IMR-90 (cell line): ENCODE measurements around the gene OPA3.

ENCODE experiments used
- BHLHE40 ChIP-seq: fragments of 150-350 bp; IDR thresholded peaks from 2 replicates; pipeline ENCODE4 v1.6.1; 2016; ENCODE audit warnings: mild to moderate bottlenecking, low read depth, low read length
- CEBPB ChIP-seq: IDR thresholded peaks from 2 replicates; pipeline ENCODE4 v1.6.1; 2012; ENCODE audit warnings: low read depth, low read length, improper control_type of control experiment
- FOS ChIP-seq: fragments of 150-350 bp; IDR thresholded peaks from 2 replicates; pipeline ENCODE4 v1.6.1; 2016; ENCODE audit warnings: low read depth, low read length
- MXI1 ChIP-seq: IDR thresholded peaks from 2 replicates; pipeline ENCODE4 v1.6.1; 2012; ENCODE audit warnings: low read depth, mild to moderate bottlenecking, low read length, moderate library complexity, borderline replicate concordance
- POLR2A ChIP-seq: IDR thresholded peaks from 2 replicates; pipeline ENCODE4 v1.6.1; 2012; ENCODE audit warnings: mild to moderate bottlenecking, low read depth, low read length
- RAD21 ChIP-seq: IDR thresholded peaks from 2 replicates; pipeline ENCODE4 v1.6.1; 2012; ENCODE audit warnings: low read length, improper control_type of control experiment
- RFX5 ChIP-seq: IDR thresholded peaks from 2 replicates; pipeline ENCODE4 v1.8.0; 2012; ENCODE audit warnings: low read depth, mild to moderate bottlenecking, low read length, moderate library complexity
- SMC3 ChIP-seq: fragments of 150-350 bp; IDR thresholded peaks from 2 replicates; pipeline ENCODE4 v1.6.1; 2016; ENCODE audit warnings: low read depth, mild to moderate bottlenecking, antibody characterized with exemption, low read length, moderate library complexity
- TF ChIP-seq, protein P1 (sequence below): conservative IDR thresholded peaks from 2 replicates; pipeline ENCODE4 v1.5.1; 2012; ENCODE audit warnings: mild to moderate bottlenecking, low read depth, low read length, improper control_type of control experiment
- TF ChIP-seq, protein P2 (sequence below): fragments of 150-350 bp; IDR thresholded peaks from 2 replicates; pipeline ENCODE4 v1.6.1; 2017; ENCODE audit warnings: mild to moderate bottlenecking, antibody characterized with exemption, low read length, low read depth
- TF ChIP-seq, protein P3 (sequence below): fragments of 150-350 bp; IDR thresholded peaks from 2 replicates; pipeline ENCODE4 v1.6.1; 2016; ENCODE audit warnings: low read depth, mild to moderate bottlenecking, low read length, moderate library complexity, borderline replicate concordance

DNA sequence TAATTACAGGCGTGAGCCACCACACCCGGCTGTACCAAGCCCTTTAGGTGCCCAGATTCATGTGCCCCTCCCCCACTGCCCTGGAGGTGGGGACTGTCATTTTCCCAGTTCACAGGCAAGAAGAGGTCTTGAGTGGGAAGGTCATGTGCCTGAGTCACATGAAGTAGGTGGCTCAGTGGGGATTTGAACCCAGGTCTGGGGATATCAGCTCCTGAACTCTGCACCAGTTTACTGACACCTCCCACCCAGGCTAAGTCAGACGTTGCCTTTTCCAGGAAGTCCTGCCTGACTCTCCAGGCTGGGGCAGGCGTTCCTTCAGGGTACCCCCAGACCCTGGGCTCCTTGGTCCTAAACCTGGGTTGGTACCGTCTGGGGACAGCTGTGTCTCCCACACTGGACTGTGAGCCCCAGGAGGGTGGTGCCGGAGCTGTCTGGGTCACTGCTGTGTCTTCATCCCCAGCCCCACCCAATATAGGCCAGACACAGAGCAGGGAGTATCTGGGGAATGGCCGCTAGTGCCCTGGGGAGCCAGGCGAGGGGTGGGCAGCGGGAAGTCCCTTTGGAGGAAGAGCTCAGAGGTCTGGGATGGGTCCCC lies 68.7 kb downstream of the OPA3 start:
- TF ChIP-seq, protein P1, sequence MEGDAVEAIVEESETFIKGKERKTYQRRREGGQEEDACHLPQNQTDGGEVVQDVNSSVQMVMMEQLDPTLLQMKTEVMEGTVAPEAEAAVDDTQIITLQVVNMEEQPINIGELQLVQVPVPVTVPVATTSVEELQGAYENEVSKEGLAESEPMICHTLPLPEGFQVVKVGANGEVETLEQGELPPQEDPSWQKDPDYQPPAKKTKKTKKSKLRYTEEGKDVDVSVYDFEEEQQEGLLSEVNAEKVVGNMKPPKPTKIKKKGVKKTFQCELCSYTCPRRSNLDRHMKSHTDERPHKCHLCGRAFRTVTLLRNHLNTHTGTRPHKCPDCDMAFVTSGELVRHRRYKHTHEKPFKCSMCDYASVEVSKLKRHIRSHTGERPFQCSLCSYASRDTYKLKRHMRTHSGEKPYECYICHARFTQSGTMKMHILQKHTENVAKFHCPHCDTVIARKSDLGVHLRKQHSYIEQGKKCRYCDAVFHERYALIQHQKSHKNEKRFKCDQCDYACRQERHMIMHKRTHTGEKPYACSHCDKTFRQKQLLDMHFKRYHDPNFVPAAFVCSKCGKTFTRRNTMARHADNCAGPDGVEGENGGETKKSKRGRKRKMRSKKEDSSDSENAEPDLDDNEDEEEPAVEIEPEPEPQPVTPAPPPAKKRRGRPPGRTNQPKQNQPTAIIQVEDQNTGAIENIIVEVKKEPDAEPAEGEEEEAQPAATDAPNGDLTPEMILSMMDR = no peak
- TF ChIP-seq BHLHE40 (no peak), CEBPB (no peak), MXI1 (no peak), POLR2A (no peak), RFX5 (no peak), SMC3 (no peak), FOS (no peak), RAD21 (no peak)
- TF ChIP-seq, protein P2, sequence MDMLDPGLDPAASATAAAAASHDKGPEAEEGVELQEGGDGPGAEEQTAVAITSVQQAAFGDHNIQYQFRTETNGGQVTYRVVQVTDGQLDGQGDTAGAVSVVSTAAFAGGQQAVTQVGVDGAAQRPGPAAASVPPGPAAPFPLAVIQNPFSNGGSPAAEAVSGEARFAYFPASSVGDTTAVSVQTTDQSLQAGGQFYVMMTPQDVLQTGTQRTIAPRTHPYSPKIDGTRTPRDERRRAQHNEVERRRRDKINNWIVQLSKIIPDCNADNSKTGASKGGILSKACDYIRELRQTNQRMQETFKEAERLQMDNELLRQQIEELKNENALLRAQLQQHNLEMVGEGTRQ = no peak
- TF ChIP-seq, protein P3, sequence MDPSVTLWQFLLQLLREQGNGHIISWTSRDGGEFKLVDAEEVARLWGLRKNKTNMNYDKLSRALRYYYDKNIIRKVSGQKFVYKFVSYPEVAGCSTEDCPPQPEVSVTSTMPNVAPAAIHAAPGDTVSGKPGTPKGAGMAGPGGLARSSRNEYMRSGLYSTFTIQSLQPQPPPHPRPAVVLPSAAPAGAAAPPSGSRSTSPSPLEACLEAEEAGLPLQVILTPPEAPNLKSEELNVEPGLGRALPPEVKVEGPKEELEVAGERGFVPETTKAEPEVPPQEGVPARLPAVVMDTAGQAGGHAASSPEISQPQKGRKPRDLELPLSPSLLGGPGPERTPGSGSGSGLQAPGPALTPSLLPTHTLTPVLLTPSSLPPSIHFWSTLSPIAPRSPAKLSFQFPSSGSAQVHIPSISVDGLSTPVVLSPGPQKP = no peak
